T-helper 2 cell treated with Interferon-gamma antibody and Interleukin-4, amounts not matched to agents 100 ng/mL and 5 ng/mL, for 36 hours (primary cell): ENCODE data around the gene EMILIN2. TPM values are rescaled to one million over a fixed set of nuclear protein-coding genes. Genes with fewer than 3 reads are reported as not detected.
"Not testable (repeated sequence)": the region's sequence is repeated elsewhere in the genome, so short reads cannot be mapped to it uniquely, and the experiment has no call there.

ENCODE experiments used
- intact Hi-C: fragments of 100-400 bp; cut with micrococcal nuclease; formaldehyde crosslinking; loops from one replicate; pipeline ENCODE4 v1.15.1; 2023
- total RNA-seq: library from RNA; stranded (reverse); gene quantifications from 2 replicates; pipeline ENCODE4 v1.2.3, GENCODE V29; 2022

Gene EMILIN2
- total RNA-seq, 1 donor from 2014 or later = 44.2 TPM

DNA sequence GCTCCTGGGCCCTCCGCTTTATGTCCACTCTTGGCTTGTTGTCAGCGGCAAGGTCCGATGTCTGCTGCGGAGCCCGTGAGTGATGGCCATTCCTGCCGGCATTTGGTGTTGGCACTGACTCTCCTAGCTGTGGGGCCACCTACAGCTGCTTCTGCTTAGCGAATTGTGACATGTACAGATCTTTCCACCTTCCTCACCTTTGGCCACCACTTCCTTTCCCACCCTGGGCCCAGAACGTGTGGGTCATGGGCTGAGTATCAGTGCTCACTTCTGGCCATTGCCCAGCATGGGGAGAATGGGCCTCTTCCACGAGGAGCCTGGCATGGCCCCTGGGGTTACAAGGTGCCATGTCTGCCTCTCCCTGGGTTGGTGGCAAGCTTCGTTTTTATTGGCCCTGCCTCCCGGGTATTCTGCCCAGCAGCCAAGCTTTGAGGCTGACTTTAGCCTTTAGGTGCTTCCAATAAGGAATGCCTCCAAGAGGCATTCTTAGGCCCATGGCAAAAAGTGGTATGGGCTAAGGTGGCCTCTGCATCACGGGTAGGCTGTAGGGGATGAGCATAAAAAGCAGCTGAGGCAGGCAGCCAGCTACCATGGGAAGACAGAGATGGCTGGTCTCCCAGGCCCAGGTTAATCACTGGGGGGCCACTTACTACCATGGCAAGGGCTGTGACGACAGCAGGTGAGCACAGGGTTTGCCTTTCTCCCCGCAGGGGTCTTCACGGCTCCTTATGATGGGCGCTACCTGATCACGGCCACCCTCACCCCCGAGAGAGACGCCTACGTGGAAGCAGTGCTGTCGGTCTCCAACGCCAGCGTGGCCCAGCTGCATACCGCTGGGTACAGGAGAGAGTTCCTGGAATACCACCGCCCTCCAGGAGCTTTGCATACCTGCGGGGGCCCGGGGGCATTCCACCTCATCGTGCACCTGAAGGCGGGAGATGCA lies 65.8 kb downstream of the EMILIN2 start:
- intact Hi-C loops = no loop called here

DNA sequence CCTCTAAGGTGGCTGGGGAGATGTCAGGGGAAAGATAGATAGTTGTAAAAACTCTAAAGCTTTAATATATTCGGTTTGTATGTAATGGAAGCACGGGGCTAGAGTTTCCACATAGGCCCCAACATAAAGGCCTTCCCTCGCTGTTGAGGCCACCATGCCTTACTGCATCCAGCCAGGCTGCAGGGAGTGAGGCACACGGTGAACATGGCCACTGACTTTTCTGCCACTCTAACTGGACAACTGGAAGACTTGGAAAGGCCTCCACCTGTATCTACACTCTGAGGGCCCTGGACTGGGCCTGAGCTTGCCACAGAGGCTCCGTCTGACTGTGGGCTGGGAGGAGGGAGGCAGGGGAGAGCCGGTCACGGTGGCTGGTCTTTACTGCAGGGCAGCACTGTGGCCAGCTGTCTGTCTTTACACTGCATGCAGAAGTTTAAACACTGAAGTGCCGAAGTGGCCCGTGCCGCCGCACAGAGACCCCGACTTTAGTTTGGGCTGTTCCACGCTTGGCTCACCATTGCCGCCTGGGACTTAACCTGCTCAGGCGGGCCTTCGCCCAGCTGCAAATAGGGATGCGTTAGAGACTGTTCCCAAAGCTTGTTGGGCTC lies 66.7 kb downstream of the EMILIN2 start:
- intact Hi-C loops = no loop called here

- intact Hi-C loops = no loop called here
These were observed 67.5 kb downstream of the EMILIN2 start for GRCh38 chr18:2914185-2914880.

- intact Hi-C loops = no loop called here
These were observed 68.1 kb downstream of the EMILIN2 start for GRCh38 chr18:2914881-2915240.

- intact Hi-C loops = not testable (repeated sequence)
These were observed 68.7 kb downstream of the EMILIN2 start for GRCh38 chr18:2915486-2915885.

DNA sequence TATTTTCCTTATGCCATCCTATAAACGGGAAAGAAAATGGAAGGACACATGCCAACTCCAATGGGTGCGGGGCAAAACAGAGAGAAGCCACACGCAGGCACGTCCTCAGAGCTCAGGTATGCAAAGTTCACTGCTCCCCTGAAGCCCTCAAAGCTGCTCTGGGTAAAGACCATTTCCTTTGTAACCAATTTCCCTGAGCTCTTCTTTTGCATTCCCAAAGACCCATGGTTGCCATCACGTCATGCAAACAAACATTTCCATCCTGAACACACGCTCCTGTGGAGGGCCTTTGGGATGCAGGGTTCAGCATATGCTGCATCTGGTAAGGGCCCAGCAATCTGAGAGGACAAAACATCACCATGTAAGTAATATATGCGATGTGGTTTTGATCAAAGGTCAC lies 69.4 kb downstream of the EMILIN2 start:
- intact Hi-C loops = no loop called here

DNA sequence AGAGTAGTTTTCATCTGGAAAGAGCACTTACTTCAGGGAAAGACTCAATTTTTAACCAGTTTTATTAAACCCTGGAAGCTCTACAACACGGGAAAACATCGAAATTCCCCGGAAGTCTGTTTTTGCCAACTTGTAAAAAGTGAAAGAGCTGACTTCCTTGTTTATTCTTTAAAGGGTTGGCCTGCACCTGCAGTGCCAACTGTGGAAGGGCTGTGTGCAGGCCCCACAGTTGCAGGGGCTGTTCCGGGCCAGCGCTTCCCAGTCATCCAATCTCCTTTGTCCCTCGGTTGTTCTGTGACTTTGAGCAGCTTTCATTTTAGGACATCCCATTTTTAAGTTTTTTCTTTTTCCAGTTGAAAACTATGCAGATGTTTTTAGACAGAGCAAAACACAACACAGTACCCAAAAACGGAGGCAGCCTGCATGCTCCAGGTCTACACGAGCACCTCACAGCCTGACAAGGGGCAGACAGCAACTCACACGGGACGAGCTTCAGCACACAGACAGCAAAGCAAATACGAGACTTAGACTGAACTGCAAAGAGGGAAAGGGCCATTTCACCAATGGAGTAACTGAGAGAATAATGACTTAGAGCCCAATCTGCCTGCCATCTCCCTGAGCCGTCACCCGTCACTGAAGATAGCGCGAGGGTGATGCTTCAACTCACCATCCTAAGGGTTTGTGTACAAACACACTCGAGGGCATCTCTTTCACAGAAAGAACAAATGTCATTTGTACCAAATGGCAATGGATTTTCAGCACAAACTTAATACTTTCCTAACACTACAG lies 70.6 kb downstream of the EMILIN2 start:
- intact Hi-C loops = no loop called here

GRCh38 chr18:2918761-2919550 lies 72.2 kb downstream of the EMILIN2 start:
- intact Hi-C loops = no loop called here

DNA sequence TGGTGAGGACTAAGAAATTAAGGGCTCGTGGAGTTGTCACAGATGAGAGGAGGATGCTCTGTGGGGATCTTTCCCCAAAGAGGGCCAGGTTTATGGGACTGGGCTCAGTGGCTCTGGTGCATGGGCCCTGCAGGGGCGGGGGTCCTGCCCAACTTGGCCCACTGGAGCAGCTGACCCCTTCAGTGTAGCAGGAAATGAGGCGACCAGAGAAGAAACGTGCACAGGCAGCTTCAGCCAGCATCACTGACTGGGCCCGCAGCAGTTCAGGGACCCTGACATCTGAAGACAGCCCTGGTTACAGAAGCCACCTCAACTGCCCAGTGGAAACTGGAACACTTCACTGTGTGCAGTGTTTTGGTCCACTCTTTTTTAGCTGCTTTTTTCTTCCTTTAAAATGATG lies 72.8 kb downstream of the EMILIN2 start:
- intact Hi-C loops = no loop called here

GRCh38 chr18:2920027-2920426 lies 73.2 kb downstream of the EMILIN2 start:
- intact Hi-C loops = no loop called here

GRCh38 chr18:2920546-2921343 lies 73.9 kb downstream of the EMILIN2 start:
- intact Hi-C loops = no loop called here

DNA sequence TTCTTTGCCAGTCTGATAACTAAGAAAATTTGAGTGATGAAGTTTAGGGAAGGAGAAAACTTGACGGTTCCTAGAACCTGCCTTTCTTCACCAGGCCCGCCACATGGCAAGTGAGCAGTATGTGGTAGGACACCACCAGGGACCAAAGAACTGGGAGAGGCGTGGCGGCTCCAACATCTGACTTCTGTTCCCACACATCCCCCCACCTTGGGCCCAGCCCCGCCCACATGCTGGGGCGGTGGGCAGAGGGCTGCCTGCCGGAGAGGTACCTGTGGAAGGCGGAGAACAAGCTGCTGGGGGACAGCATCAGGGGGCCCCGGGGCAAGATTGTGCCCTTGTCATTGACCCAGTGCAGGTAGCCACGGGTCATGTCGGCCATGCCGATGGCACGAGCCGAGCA lies 75.0 kb downstream of the EMILIN2 start:
- intact Hi-C loops = no loop called here

- intact Hi-C loops = no loop called here
These were observed 76.7 kb downstream of the EMILIN2 start for GRCh38 chr18:2923464-2923863.

DNA sequence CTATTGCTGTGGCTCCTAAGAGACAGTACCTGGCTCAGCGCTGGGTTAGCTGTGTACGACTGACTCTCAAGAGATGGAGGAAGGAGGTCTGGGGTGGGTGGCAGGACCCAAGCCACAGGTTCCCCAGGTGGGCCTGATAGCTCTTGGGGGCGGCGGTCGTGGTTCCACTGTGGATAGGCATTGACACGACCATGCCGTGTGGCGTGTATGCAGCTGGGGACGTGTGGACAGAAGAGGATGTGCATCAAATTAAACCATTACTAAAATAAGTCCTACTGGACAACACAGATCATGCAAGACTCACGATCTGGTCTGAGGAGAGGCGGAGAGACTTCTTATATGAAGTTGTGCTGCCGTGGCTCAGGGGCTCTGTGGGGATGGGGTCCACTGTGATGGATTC lies 78.1 kb downstream of the EMILIN2 start:
- intact Hi-C loops = no loop called here

DNA sequence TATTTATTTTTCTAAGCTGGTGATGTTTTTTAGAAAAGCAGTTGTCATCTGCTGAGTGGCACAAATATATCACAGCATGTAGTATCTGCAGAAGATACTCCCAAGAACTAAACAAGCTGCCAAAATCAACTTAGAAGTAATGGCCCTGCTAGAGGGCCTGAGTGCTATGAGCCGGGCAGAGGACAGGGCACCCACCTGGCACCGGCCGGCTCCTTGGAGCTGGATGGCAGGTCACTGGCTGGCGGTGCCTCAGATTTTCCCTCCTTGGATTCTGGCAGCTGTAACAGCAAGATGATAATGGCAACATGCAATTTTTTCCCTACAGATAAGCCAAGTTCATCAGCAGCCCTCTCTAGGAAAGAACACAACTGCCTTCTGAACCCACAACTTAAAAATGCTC lies 79.7 kb downstream of the EMILIN2 start:
- intact Hi-C loops = no loop called here

DNA sequence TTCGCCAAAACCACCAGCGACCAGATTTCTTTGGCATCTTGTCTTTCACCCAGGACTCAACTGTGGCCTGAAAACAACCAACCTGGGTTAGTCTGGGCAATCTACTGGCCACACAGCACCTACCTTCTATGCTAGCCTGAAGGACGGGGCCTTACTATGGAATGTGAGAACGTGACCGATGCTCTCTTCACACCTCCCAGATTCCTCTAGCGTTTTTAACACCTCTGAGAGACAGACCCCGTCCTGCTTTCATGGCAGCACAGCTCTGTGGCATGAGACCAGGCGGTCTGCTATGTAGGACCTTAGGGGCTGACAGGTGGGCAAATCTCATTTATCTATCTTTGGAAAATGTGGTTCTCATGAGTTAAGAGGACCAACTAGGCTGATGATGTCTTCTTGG lies 80.9 kb downstream of the EMILIN2 start:
- intact Hi-C loops = no loop called here

DNA sequence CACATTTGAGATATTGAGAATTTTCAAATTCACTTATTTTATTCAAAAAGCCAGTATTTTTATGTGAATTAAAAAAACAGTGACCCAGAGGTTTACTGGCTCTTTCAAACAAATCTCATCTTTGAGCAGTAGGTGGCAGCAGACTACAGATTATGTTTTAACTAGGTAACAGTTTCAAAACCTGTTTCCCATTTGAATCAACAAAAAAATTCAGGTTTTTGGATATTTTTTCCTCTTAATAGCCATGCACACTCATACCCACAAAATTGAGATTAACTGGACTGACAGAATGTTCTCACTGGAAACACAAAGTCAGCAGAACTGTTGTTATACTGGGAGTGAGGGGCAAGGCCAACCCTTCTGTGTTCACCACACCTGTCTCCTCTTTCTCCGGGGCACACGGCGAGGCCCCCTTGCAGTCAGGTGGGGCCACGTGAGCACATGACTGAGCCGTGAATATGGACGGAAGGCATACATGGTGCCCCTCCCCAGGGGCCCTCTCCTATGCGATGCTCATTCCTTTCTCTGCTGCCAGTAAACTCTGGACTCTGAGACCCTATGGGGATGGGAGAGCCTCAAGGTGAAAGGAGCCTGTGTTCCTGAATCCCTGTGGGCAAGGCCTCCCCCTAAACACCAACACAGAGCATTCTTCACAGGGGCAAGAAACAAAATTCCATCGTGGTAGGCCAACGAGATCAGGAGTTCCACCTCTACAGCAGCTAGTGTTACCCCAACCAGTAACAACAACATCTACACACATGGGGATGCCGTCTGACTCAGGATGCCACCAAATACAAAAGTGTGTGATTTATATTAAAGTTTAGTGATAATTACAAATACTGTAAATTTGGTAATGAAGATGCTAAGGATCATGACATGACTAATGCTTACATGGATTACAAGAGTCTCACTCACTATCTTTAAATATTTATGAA lies 85.7 kb downstream of the EMILIN2 start:
- intact Hi-C loops = loop anchor here (1.0 to 5.0 kb wide), 6 partner anchors 28 to 314 kb away; no protein-coding TSS in a partner anchor

GRCh38 chr18:2933995-2934394 lies 87.2 kb downstream of the EMILIN2 start:
- intact Hi-C loops = loop anchor here (2.0 to 5.0 kb wide), 2 partner anchors 27 to 128 kb away; no protein-coding TSS in a partner anchor
